GM10248 (cell line): ENCODE data around the gene GPR146.

Source experiments
- CTCF ChIA-PET: fragments of 300-600 bp; sonication (Branson Sonifier 250); formaldehyde crosslinking; extraction: SDS; loops from one replicate; lab custom pipeline; 2021; ENCODE audit warnings: antibody characterized with exemption; lab: Yijun Ruan, JAX
- POLR2A ChIA-PET: fragments of 350-650 bp; sonication (Branson Sonifier 250); formaldehyde crosslinking; extraction: SDS; loops from one replicate; lab custom pipeline; 2020; ENCODE audit warnings: antibody characterized with exemption; lab: Yijun Ruan, JAX
- DNase-seq: peaks from one replicate; pipeline ENCODE4 v3.0.0; 2012; ENCODE audit errors: extremely low spot score
- CTCF ChIP-seq: IDR thresholded peaks from 2 replicates; pipeline ENCODE4 v1.5.1; 2012; ENCODE audit warnings: mild to moderate bottlenecking, low read depth; ENCODE audit errors: extremely low read depth, missing control alignments, control extremely low read depth

GPR146 gene

GRCh38 chr7:1018334-1018695, 26.0 kb upstream of the GPR146 start:
- ChIA-PET POLR2A (interaction anchor here (0.8 kb wide), 1 partner anchor 140 kb away, joined by 10 read pairs; no protein-coding TSS in a partner anchor), CTCF (interaction anchor here (0.9 to 8.8 kb wide), 3 partner anchors 23 to 47 kb away, joined by 3 to 90 read pairs (median 7); no protein-coding TSS in a partner anchor)
- no peak for DNase-seq
- TF ChIP-seq CTCF: no peak

- TF ChIP-seq CTCF: no peak
- ChIA-PET CTCF (interaction anchor here (2.3 to 8.8 kb wide), 2 partner anchors 24 to 46 kb away, joined by 7 to 90 read pairs; no protein-coding TSS in a partner anchor), POLR2A (interaction anchor here (0.7 to 1.0 kb wide), 3 partner anchors 22 to 139 kb away, joined by 3 to 10 read pairs (median 7); partner anchors contain the start of gene COX19)
- DNase-seq: no peak
These were observed 25.0 kb upstream of the GPR146 start for GRCh38 chr7:1019255-1019785.

GRCh38 chr7:1019789-1020610, 24.3 kb upstream of the GPR146 start:
- CTCF ChIA-PET: interaction anchor here (1.8 to 8.8 kb wide), 3 partner anchors 24 to 45 kb away, joined by 5 to 90 read pairs (median 7); no protein-coding TSS in a partner anchor
- POLR2A ChIA-PET: interaction anchor here (0.7 to 1.0 kb wide), 2 partner anchors 23 to 74 kb away, joined by 3 read pairs; no protein-coding TSS in a partner anchor
- TF ChIP-seq CTCF: no peak
- no peak for DNase-seq

GRCh38 chr7:1020849-1021251, 23.5 kb upstream of the GPR146 start:
- DNase-seq: no peak
- peak; percentile 3 for TF ChIP-seq CTCF
- ChIA-PET CTCF (interaction anchor here (0.8 to 8.8 kb wide), 5 partner anchors 23 to 67 kb away, joined by 4 to 90 read pairs (median 5); partner anchors contain the start of gene GPR146), POLR2A (interaction anchor here (0.7 kb wide), 1 partner anchor 73 kb away, joined by 3 read pairs; no protein-coding TSS in a partner anchor)

- POLR2A ChIA-PET: no interaction called here
- CTCF ChIA-PET: interaction anchor here (0.8 to 8.8 kb wide), 6 partner anchors 23 to 66 kb away, joined by 4 to 90 read pairs (median 6); partner anchors contain the start of gene GPR146
- no peak for TF ChIP-seq CTCF
- DNase-seq: no peak
These were observed 23.0 kb upstream of the GPR146 start for GRCh38 chr7:1021366-1021765.

- POLR2A ChIA-PET: no interaction called here
- DNase-seq: no peak
- no peak for TF ChIP-seq CTCF
- CTCF ChIA-PET: interaction anchor here (0.8 to 8.8 kb wide), 7 partner anchors 22 to 154 kb away, joined by 3 to 90 read pairs (median 5); partner anchors contain the start of gene GPR146
These were observed 22.4 kb upstream of the GPR146 start for GRCh38 chr7:1021931-1022330.
